ENCODE data around the gene DCPS. TPM values are rescaled to one million over a fixed set of nuclear protein-coding genes. Genes with fewer than 3 reads are reported as not detected.

The DCPS gene
- total and polyA plus RNA-seq, 7 donors = 7.6 to 30.0 (median 9.7) TPM

DNA sequence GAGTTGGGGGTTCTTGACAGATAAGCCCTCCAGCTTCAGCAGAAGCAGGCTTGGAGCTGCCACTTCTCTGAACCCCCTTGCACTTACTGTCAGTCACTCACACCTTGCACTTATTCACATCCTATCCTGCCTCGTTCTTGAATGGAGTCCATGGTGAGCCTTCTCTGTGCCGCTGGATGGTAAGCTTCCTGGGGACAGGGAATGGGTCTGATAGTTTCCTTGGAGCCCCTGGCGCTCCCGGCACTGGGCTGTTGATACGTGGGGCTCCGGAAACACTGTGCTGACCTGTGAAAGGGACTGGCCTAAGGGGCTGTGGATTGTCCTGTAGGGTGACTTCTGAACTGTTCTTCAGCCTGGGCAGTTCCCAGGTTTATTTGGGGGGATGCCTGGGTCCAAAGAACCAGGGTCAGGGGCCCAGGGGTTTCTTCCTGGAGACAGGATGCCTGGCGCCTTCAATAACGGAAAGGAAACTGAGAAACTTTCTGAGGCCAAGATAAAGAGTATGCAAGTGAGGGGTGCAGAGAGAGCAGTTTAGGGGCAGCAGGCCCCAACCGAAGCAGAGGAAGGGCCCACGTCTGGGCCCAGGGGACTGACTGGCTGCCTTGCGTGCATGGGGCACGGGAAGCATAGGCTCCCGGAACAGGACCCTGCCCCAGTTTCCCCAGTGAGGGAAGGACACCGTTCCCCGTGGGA lies 50.9 kb downstream of the DCPS start:
- 35 to 49% methylated on average over 15 of the region's 15 CpGs for WGBS, 2 donors
- Histone ChIP-seq H3K27ac (peak overlapping the region; percentile 86 to 90 (median 87)), H3K4me1 (peaks cover 0 to 86% (median 78%) of the 10 kb centered on the region in 4 donors), H3K4me3 (peak overlapping the region; percentile 67 to 82 (median 78)), H3K36me3 (no peaks in the 10 kb centered on the region), H3K27me3 (no peaks in the 10 kb centered on the region), H3K9me3 (no peaks in the 10 kb centered on the region)
- peak; percentile 53 for DNase-seq
- intact Hi-C loops (cut with DNase I) = no loop called here
- TF ChIP-seq POLR2A (IDR thresholded peaks at IDR 0.05) (no peak), POLR2AphosphoS5 (IDR thresholded peaks at IDR 0.05) (no peak), EP300 (IDR thresholded peaks at IDR 0.05) (no peak)
- TF ChIP-seq, protein P1, sequence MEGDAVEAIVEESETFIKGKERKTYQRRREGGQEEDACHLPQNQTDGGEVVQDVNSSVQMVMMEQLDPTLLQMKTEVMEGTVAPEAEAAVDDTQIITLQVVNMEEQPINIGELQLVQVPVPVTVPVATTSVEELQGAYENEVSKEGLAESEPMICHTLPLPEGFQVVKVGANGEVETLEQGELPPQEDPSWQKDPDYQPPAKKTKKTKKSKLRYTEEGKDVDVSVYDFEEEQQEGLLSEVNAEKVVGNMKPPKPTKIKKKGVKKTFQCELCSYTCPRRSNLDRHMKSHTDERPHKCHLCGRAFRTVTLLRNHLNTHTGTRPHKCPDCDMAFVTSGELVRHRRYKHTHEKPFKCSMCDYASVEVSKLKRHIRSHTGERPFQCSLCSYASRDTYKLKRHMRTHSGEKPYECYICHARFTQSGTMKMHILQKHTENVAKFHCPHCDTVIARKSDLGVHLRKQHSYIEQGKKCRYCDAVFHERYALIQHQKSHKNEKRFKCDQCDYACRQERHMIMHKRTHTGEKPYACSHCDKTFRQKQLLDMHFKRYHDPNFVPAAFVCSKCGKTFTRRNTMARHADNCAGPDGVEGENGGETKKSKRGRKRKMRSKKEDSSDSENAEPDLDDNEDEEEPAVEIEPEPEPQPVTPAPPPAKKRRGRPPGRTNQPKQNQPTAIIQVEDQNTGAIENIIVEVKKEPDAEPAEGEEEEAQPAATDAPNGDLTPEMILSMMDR (IDR thresholded peaks at IDR 0.05) = no peak

DNA sequence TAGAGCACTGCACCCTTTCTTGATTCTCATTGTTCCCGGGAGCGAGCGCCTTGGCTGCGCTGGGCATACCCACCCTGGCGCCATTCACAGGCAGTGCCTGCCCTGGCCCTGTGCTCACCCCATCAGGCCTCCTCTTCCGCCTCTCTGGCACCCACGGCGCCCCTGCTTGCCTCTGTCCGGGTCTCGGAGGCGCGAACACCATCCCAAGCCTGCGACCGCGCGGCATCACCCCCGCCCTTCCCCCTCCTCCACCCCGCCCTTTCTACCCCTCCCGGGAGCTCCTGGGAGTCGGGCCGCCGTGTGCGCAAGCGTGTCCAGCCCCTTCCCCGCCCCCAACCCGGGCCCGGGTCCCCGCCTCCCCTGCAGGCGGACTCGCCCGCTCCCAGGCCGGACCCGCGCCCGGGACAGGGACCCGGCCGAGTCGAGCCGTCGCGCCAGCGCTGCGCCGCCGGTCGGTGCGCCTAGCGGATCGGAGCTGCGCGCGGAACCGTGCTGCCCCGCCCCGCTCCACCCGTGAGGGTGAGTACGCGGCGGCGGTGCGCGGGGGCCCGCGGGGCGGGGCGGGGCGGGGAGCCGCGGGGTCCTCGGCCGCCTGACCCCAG lies 51.6 kb downstream of the DCPS start, which contains the start of gene ST3GAL4:
Gene ST3GAL4, plus strand, starts transcription at position 363 of the 602 bp plus-strand sequence. CDS start 50,470 bp downstream, outside the sequence.
- peaks cover 0 to 87% (median 81%) of the 10 kb centered on the region in 4 donors for H3K4me1 ChIP-seq

GRCh38 chr11:126355926-126356897 lies 52.4 kb downstream of the DCPS start:
- WGBS, 2 donors = 21 to 37% methylated on average over 46 of the region's 46 CpGs
- peak overlapping the region; percentile 86 to 90 (median 87) for H3K27ac ChIP-seq
- H3K27me3 ChIP-seq = no peaks in the 10 kb centered on the region
- intact Hi-C loops (cut with DNase I) = loop anchor here (2.0 kb wide), 1 partner anchor 59 kb away; no protein-coding TSS in a partner anchor
- no peaks in the 10 kb centered on the region for H3K9me3 ChIP-seq
- TF ChIP-seq POLR2AphosphoS5 (IDR thresholded peaks at IDR 0.05) = peak in 2 of 4 donors; percentile 28 to 38
- no peak for TF ChIP-seq EP300 (IDR thresholded peaks at IDR 0.05)
- peak overlapping the region; percentile 67 to 82 (median 78) for H3K4me3 ChIP-seq
- peak; percentile 80 for DNase-seq
- H3K4me1 ChIP-seq = peaks cover 0 to 86% (median 77%) of the 10 kb centered on the region in 4 donors
- H3K36me3 ChIP-seq = no peaks in the 10 kb centered on the region

More for the DNA sequence above, 51.6 kb downstream of the DCPS start, which contains the start of gene ST3GAL4:
- WGBS, 2 donors = 0 to 1% methylated on average over 71 of the region's 71 CpGs
- peak within 1 kb of the TSS; percentile 67 to 82 (median 78) for H3K4me3 ChIP-seq
- peak; percentile 90 for DNase-seq
- intact Hi-C loops (cut with DNase I) = no loop called here
- TF ChIP-seq POLR2AphosphoS5 (IDR thresholded peaks at IDR 0.05) = peak in 3 of 4 donors; percentile 52 to 70 (median 67)
- TF ChIP-seq, protein P1 (IDR thresholded peaks at IDR 0.05) = no peak
- peak in 1 of 2 donors; percentile 27 for TF ChIP-seq POLR2A (IDR thresholded peaks at IDR 0.05)
- no peaks in the 10 kb centered on the region for H3K36me3 ChIP-seq
- H3K27me3 ChIP-seq = no peaks in the 10 kb centered on the region
- no peaks in the 10 kb centered on the region for H3K9me3 ChIP-seq
- peak within 1 kb of the TSS; percentile 86 to 90 (median 87) for H3K27ac ChIP-seq

- intact Hi-C loops (cut with DNase I) = loop anchor here (2.0 kb wide), 1 partner anchor 57 kb away; no protein-coding TSS in a partner anchor
- 81 to 82% methylated on average over 17 of the region's 17 CpGs for WGBS, 2 donors
- no peaks in the 10 kb centered on the region for H3K9me3 ChIP-seq
- peak; percentile 64 for DNase-seq
- peak overlapping the region; percentile 86 to 90 (median 87) for H3K27ac ChIP-seq
- TF ChIP-seq POLR2A (IDR thresholded peaks at IDR 0.05) (no peak), POLR2AphosphoS5 (IDR thresholded peaks at IDR 0.05) (no peak), EP300 (IDR thresholded peaks at IDR 0.05) (no peak)
- TF ChIP-seq, protein P1 (IDR thresholded peaks at IDR 0.05) = no peak
- H3K4me3 ChIP-seq = peak overlapping the region; percentile 67 to 82 (median 78)
- H3K36me3 ChIP-seq = no peaks in the 10 kb centered on the region
- H3K27me3 ChIP-seq = no peaks in the 10 kb centered on the region
- H3K4me1 ChIP-seq = peaks cover 0 to 75% (median 67%) of the 10 kb centered on the region in 4 donors
Observed at GRCh38 chr11:126357055-126357962, 53.4 kb downstream of the DCPS start.

Data from sigmoid colon (tissue), 7 donors.